Stimulated activated CD8-positive, alpha-beta memory T cell treated with anti-CD3 and anti-CD28 coated beads, Interleukin-4, amount 100 ng/mL, for 4 hours (primary cell): ENCODE measurements around the gene TSR3.
"Not testable (repeated sequence)": the region's sequence is repeated elsewhere in the genome, so short reads cannot be mapped to it uniquely, and the experiment has no call there.

Experiments
- DNase-seq, 2 donors: peaks; one replicate each; pipeline ENCODE4 v3.0.0-alpha.2; 2020; ENCODE audit warnings: low read depth in 2 of 2, low spot score in 1 of 2

The TSR3 gene

GRCh38 chr16:1338855-1339675 is 12.6 kb downstream of the TSR3 start:
- DNase-seq, result no peak

DNA sequence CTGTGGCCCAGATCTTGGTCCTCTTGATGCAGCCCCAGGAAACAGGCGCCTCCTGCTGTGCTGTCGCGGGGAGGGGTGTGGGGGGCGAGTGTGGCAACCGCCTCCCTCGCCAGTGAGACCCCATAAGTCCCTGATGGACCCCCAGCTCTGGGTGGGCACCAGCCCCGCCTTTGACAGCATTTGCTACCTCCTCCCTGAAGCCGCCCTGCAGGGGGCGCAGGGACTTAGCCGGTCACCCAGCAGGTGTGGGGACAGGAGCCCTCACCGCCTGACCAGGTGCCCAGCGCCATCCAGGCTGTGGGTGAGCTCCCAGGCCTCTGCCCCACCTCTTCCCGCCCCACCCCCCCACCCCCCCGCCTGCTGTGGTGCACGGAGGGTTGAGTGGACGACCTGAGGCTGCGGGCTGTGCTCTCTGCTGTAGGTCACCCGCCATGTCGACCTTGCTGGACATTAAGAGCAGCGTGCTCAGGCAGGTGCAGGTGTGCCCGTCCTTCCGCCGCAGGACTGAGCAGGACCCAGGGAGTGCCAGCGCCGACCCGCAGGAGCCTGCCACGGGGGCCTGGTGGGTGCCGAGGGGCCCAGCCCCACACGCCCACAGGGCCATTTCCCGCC is 13.5 kb downstream of the TSR3 start:
- DNase-seq, result no peak

DNA sequence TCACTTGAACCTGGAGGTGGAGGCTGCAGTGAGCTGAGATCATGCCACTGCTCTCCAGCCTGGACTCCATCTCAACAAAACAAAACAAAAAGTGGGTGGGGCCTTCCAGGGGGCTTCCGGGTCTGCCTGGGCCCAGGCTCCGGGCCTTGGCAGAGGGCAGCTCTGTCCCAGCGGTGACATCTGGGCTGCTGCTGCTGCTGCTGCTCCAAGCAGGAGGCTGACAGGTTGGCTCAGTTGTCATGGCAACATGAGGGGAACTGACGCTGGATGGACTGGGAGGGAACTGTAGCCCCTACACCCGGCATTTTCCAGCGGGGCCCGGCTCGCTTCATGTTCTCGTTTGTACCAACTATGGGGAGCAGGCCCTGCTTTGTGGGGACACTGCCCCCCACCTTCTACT is 14.2 kb downstream of the TSR3 start:
- DNase-seq, result no peak

- DNase-seq, result no peak
Observed at GRCh38 chr16:1336619-1337018, 15.1 kb downstream of the TSR3 start.

GRCh38 chr16:1335996-1336395 is 15.7 kb downstream of the TSR3 start:
- no peak for DNase-seq

DNA sequence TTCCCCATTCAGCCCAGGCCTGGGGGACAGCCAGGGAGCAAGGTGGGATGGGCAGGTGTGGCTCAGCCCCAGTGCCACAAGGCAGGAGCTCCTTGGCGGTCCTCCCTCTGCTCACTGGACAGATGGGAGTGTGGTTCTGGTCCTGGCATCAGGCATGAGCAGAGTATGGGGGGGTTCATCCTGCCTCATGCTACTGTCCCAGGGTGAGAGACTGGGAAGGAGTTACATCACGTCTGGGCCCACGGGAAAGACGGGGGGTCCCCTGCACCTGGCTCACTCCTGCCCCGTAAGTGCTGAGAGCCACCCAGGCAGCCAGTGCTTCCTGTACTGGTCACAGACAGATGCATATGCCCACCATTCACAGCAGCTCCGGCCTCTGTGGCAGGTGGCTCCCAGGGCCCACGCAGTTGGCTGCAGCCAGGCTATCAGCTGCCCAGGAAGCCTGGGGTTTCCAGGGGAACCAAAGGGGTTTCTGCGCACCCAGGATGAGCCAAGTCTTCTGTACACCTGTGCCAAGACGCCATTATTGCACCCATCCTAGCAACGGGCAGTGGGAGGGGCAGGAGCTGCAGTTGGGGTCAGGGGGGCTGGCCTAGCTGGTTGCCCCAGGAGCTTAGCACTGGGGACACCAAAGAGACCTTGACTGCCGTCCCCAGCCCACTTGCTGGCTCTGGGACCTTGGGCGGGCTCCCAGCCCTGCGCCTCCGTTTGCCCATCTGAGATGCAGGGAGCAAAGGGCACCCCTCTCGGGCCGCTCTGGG is 16.3 kb downstream of the TSR3 start:
- DNase-seq, result no peak

DNA sequence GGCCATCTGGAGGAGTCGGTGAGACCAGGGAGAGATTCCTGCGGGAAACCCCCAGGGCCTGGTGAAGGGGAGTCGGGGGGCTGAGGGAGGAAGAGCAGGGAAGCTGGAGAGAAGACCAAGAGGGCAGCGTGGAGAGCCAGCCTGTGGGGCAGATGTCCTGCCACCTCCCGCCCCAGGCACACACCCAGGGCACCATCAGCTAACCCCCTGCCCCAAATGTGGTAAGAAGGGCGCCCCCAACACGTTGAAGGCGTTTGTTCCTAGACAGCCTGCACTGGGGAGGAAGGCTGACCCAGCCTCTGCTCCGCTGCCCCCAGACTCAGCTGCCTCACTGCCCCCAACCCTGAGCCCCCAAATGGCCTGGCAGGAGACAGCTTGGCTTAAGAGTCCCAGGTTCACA is 16.9 kb downstream of the TSR3 start:
- DNase-seq, result no peak

DNA sequence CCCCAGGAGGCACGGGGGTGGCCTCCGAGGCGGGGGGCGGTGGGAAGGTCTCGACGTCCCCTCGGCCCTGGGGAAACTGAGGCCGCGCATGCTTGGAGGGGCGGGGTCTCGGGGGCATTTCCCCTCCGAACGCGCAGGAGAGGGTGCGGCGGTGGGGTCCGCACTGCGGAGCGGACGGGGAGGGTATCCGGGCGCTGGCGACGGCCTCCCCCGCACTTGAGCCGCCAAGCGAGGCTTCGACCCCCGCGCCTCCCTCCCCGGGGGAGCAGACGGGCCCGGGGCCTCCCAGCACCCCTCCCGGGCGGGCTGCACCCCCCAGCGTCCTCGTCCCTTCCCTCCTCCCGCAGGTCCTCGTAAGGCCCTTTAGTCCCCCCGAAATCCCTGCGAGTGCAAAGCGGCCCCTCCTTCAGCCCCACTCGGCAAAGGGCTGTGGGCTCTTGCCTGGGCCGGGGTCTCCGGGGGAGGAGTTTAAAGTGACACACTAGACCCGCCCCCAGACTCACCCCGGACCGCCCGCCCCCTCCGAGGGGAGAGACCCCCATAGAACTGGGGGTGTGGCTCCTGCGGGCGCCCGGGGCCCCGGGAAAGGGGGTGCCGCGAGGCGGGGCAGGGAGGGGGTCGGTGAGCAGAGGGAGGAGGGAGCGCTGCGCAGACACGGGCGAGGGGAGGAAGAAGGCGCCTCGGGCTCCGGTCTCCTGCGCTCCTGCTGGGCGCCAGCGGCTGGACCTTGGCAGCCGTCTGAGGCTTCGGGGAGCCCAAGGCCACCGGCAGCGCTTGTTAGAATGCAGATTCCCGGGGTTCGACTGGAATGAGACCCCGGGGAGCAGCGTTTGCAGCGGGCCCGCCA is 17.6 kb downstream of the TSR3 start:
- DNase-seq, result no peak

DNA sequence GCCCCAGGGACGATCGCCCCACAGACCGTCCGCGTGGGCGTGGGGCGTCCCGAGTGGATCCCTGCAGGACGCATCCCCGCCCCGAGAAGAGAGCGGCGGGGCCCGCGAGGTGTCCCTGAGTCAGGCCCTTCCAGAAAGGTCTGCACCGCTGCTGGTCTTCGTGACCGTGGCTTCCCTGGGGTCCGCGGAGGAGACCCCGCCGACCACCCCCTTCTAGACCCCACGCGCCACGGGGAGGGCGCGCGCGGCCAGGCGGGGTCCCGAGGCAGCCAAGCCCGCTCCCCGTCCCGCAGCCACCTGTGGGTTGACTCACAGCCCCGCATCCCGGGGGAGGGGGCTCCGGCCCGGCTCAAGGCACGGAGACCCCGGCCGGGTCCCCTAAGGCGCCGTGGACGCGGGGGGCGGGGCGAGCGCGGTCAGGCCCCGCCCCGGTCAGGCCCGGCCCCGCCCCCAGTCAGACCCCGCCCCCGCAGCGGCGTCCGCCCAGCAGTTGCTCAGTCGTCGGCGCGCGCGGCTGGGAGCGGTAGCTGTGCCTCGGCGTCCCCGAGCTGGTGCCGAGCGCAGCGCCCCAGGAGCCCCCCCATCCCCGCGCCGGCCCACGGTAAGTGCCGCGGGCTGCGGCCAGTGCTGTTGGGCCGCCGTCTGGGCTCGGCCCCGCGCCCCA is 18.4 kb downstream of the TSR3 start, which contains the start of gene BAIAP3:
Gene BAIAP3 (plus strand): TSS at position 497 of the 664 bp plus-strand sequence. CDS start 4,905 bp downstream, outside the sequence.
- DNase-seq, result no peak

GRCh38 chr16:1332618-1333148 is 19.0 kb downstream of the TSR3 start:
- DNase-seq, result no peak

DNA sequence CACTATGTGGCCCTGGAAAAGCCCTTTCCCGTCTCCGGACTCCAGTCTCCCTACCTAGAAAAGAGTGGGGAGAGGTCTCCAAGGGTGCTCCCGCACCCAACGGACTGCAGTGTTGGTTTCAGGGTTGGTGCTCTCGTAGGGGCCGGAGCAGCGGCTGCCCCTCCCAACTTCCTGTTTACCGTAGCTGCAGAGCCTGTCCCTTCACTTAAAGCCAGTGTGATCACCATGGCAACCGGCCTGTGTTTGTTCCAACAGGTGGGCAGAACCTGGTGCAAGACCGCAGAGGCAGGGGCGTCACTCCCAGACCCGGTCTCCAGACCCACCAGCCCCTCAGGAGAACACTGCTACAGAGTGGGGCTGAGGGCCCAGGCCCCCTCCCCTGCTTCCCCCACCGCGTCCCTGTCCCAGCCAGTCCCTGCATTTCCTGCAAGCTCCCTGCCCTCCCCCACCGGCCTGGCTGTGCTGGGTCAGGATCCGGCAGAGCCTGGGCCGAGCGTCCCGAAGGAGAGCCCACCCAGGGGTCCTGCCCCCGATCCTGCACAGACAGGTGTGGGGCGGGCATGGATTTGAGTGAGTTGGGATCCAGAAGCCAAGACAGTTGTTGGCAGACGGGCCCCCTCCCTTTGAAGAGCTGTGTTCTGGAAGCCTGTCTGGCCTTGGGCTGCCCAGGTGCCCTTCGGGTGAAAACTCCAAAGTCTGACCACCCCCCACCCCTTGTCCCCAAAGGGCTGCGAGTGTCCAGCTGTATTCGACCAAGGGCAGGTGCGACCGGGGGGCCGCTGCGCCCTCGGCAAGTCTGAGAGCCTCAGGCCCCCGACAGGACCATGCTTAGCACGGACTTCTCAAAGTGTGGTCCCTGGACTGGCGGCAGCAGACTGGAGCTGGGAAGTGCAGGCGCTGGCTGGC is 19.7 kb downstream of the TSR3 start:
- DNase-seq, result no peak

DNA sequence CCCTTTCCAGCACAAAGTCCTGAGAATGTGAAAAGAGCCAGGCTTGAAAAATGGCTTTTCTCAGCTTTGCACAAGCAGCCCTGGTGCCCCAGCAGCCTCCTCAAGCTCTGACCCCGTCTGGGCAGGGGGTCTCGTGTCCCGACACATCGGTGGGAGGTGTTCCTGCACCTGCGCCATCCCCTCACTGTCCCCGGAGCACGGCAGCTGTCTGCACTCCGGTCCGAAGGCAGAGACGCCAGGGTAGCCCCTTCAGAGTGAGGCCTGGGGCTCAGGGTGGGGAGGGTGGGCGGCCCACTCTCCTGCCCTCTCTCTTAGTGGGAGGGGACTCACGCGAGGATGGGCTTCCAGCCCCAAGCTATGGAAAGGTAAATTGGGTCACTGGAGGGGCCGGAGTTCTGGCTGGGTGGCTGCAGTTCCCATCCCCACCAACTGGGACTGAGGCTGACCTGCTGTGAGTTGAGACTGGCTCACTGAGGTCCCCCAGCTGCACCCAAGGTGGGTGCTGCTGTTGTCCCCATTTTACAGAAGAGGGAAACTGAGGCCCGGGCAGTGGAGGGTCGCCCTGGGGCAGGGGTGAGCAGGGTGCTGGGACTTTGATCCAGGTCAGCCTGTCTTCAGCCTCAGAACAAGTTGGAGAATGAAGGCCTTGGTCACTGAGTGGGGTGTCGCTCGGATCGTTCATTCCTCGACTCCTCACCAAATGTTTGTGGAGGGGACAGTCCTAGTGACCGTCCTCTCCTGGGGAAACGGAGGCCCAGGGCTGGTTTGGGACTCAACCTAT is 20.6 kb downstream of the TSR3 start:
- no peak for DNase-seq

- DNase-seq, result no peak
Observed at GRCh38 chr16:1330260-1330914, 21.3 kb downstream of the TSR3 start.

DNA sequence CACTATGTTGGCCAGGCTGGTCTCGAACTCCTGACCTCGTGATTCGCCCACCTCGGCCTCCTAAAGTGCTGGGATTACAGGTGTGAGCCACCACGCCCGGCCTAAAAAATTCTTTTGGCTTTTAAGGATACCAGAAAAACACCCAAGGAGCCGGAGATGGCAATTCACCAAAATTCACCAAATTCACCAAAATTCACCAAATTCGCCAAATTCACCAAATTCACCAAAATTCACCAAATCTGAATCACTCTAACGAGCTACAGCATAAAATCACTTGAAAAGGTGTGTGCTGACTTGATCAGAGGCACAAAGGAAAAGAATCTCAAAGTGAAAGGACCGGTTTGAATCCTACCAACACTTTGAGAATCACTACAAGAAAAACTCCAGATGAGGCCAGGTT is 22.7 kb downstream of the TSR3 start:
- not testable (repeated sequence) for DNase-seq

DNA sequence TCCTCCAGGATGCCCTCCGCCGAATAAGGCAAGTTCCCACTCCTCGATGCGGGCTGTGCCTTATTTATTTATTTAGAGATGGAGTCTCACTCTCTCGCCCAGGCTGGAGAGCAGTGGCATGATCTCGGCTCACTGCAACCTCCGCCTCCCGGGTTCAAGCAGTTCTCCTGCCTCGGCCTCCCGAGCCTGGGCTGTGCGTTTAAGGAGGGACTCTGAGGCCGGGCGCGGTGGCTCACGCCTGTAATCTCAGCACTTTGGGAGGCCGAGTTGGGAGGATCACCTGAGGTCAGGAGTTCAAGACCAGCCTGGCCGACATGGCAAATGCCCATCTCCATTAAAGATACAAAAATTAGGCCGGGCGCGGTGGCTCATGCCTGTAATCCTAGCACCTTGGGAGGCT is 23.5 kb downstream of the TSR3 start:
- DNase-seq, result not testable (repeated sequence)

- DNase-seq, result no peak
Observed at GRCh38 chr16:1327619-1327947, 24.1 kb downstream of the TSR3 start.

- no peak for DNase-seq
Observed at GRCh38 chr16:1326946-1327618, 24.6 kb downstream of the TSR3 start.
